Endothelial cell of umbilical vein (primary cell): ENCODE measurements around the gene CFAP161. TPM values are rescaled to one million over a fixed set of nuclear protein-coding genes. Genes with fewer than 3 reads are reported as not detected.

ENCODE experiments used
- BruUV-seq: library from RNA; stranded (reverse); fragments of 400-500 nt; replicated peaks from 2 replicates; lab custom pipeline; 2021; lab: Mats Ljungman, UMichigan
- CTCF ChIA-PET: fragments of 300-600, 350-600 bp; sonication (Branson Sonifier 250); formaldehyde crosslinking; loops from one replicate; lab custom pipeline; 2021; ENCODE audit warnings: antibody characterized with exemption, inconsistent platforms; lab: Charles Lee
- POLR2A ChIA-PET: fragments of 300-600, 350-600 bp; sonication (Branson Sonifier 250); formaldehyde crosslinking; loops from one replicate; lab custom pipeline; 2021; ENCODE audit warnings: antibody characterized with exemption, inconsistent platforms; lab: Charles Lee
- DNase-seq: peaks from one replicate; pipeline ENCODE4 v3.0.0-alpha.2; 2011; ENCODE audit warnings: low read depth, low spot score
- FAIRE-seq: peaks from 2 replicates; lab custom pipeline; 2011; peaks lifted over from hg19 to GRCh38; lab: Jason Lieb, UNC
- H2AFZ ChIP-seq: 2 replicates; pipeline ENCODE4 v1.6.0; 2012; ENCODE audit warnings: low read depth, low read length, control low read depth, inconsistent platforms
- H3K27ac ChIP-seq: 2 replicates; pipeline ENCODE4 v1.5.1; 2011; ENCODE audit warnings: low read depth, mild to moderate bottlenecking, control low read depth, low read length, moderate library complexity; ENCODE audit not compliant: insufficient read depth
- H3K27me3 ChIP-seq, 2 experiments: 2 replicates each; pipeline versions ENCODE4 v1.6.0 to v1.6.1; 2011; ENCODE audit warnings: low read length in 2 of 2, mixed read lengths in 1 of 2; ENCODE audit not compliant: control insufficient read depth in 2 of 2, insufficient read depth in 2 of 2
- H3K36me3 ChIP-seq, 2 experiments: 2 replicates in 1 of 2; 3 replicates in 1 of 2; pipeline ENCODE4 v1.5.1; 2011; ENCODE audit warnings: low read length in 2 of 2, mild to moderate bottlenecking in 1 of 2, moderate library complexity in 1 of 2; ENCODE audit not compliant: control insufficient read depth in 2 of 2, insufficient read depth in 2 of 2; ENCODE audit errors: extremely low read depth in 1 of 2
- H3K4me1 ChIP-seq: 3 replicates; pipeline ENCODE4 v1.5.1; 2011; ENCODE audit warnings: mild to moderate bottlenecking, low read length; ENCODE audit not compliant: control insufficient read depth, insufficient read depth; ENCODE audit errors: extremely low read depth
- H3K4me2 ChIP-seq: 2 replicates; pipeline ENCODE4 v1.6.1; 2011; ENCODE audit warnings: low read length, control low read depth, mixed read lengths; ENCODE audit not compliant: insufficient read depth
- H3K4me3 ChIP-seq, 3 experiments: fragments of 200-600 bp in 1 of 3; sonication (generic), shearing (Covaris generic) in 1 of 3; replicated peaks in 1 of 3; 2 replicates each; pipeline ENCODE4 v1.5.1; 2011 to 2016; ENCODE audit warnings: control low read depth in 3 of 3, low read length in 3 of 3, mild to moderate bottlenecking in 2 of 3, inconsistent platforms in 1 of 3, low read depth in 1 of 3, moderate library complexity in 1 of 3; ENCODE audit not compliant: insufficient read depth in 1 of 3
- H3K79me2 ChIP-seq: 2 replicates; pipeline ENCODE4 v1.6.0; 2012; ENCODE audit warnings: low read length, inconsistent platforms; ENCODE audit not compliant: control insufficient read depth, insufficient read depth
- H3K9ac ChIP-seq: replicated peaks from 2 replicates; pipeline ENCODE3; 2011; ENCODE audit warnings: low read length, control low read depth; ENCODE audit not compliant: insufficient read depth; ENCODE audit errors: extremely low read depth
- H3K9me1 ChIP-seq: replicated peaks from 3 replicates; pipeline ENCODE4 v1.6.0; 2011; ENCODE audit warnings: mild to moderate bottlenecking, low read length; ENCODE audit not compliant: control insufficient read depth, insufficient read depth; ENCODE audit errors: extremely low read depth
- H3K9me3 ChIP-seq: replicated peaks from 2 replicates; pipeline ENCODE4 v1.5.1; 2012; ENCODE audit warnings: low read length, inconsistent platforms; ENCODE audit not compliant: control insufficient read depth, insufficient read depth
- H4K20me1 ChIP-seq: replicated peaks from 2 replicates; pipeline ENCODE3; 2011; ENCODE audit warnings: mild to moderate bottlenecking, low read length; ENCODE audit not compliant: control insufficient read depth, insufficient read depth; ENCODE audit errors: extremely low read depth
- CTCF ChIP-seq, 2 donors: IDR thresholded peaks; 1 replicate in 1 of 2; 2 replicates in 1 of 2; pipeline ENCODE4 v1.5.1; 2011; ENCODE audit warnings: low read length in 2 of 2, mild to moderate bottlenecking in 2 of 2, moderate library complexity in 2 of 2, control low read depth in 1 of 2, inconsistent platforms in 1 of 2, low read depth in 1 of 2; ENCODE audit not compliant: insufficient read depth in 1 of 2; ENCODE audit errors: extremely low read depth in 1 of 2
- EZH2 ChIP-seq: IDR thresholded peaks from 2 replicates; pipeline ENCODE4 v1.6.1; 2012; ENCODE audit warnings: borderline replicate concordance, low read depth, mild to moderate bottlenecking, moderate library complexity, low read length, inconsistent platforms; ENCODE audit not compliant: severe bottlenecking
- FOS ChIP-seq: IDR thresholded peaks from 2 replicates; pipeline ENCODE4 v1.6.1; 2011; ENCODE audit warnings: mild to moderate bottlenecking, low read length, moderate library complexity, borderline replicate concordance; ENCODE audit not compliant: insufficient read depth
- GATA2 ChIP-seq: IDR thresholded peaks from 2 replicates; pipeline ENCODE4 v1.7.0; 2011; ENCODE audit warnings: low read depth, mild to moderate bottlenecking, moderate library complexity, mixed read lengths, low read length; ENCODE audit not compliant: insufficient read length, insufficient read depth
- JUN ChIP-seq: IDR thresholded peaks from 2 replicates; pipeline ENCODE4 v1.6.1; 2011; ENCODE audit warnings: borderline replicate concordance, low read depth; ENCODE audit not compliant: insufficient read length, insufficient read depth
- MAX ChIP-seq: IDR thresholded peaks from 2 replicates; pipeline ENCODE4 v1.6.1; 2011; ENCODE audit not compliant: insufficient read depth, insufficient read length
- MYC ChIP-seq: IDR thresholded peaks from one replicate; pipeline ENCODE4 v1.6.1; 2011; ENCODE audit warnings: mild to moderate bottlenecking, low read depth, low read length
- POLR2A ChIP-seq: IDR thresholded peaks from 2 replicates; pipeline ENCODE4 v1.6.1; 2012; ENCODE audit warnings: low read depth, mild to moderate bottlenecking, control low read depth, low read length
- POLR2AphosphoS5 ChIP-seq: IDR thresholded peaks from 2 replicates; pipeline ENCODE4 v1.6.1; 2012; ENCODE audit warnings: low read depth, mild to moderate bottlenecking, control low read depth, low read length, moderate library complexity; ENCODE audit not compliant: insufficient read depth
- dilution Hi-C: fragments of 300-500 bp; cut with MboI; formaldehyde crosslinking; loops from one replicate; pipeline ENCODE4 v1.15.0; 2019; ENCODE audit warnings: low sequenced_read_pairs; ENCODE audit not compliant: extremely low pct_ligation_motif_present
- intact Hi-C: fragments of 100-400 bp; cut with micrococcal nuclease; formaldehyde crosslinking; loops from one replicate; pipeline ENCODE4 v1.10.0; 2022
- polyA plus RNA-seq, 4 experiments: library from polyadenylated mRNA; depleted of rRNA in 3 of 4; stranded (reverse) in 3 of 4; unstranded in 1 of 4; fragments of >200 nt; gene quantifications; 2 replicates each; pipeline versions ENCODE4 v1.2.1 to v1.2.3, GENCODE V29; 2011 to 2012; ENCODE audit warnings: missing spikeins in 1 of 4
- total RNA-seq: library from RNA; stranded (reverse); gene quantifications from 2 replicates; pipeline ENCODE4 v1.2.3, GENCODE V29; 2021

Gene CFAP161
- total and polyA plus RNA-seq, 2 donors (not counting 3 experiments of a cell fraction or from before 2014, with no cell fraction given) = 0.08 TPM; not detected in 1

DNA sequence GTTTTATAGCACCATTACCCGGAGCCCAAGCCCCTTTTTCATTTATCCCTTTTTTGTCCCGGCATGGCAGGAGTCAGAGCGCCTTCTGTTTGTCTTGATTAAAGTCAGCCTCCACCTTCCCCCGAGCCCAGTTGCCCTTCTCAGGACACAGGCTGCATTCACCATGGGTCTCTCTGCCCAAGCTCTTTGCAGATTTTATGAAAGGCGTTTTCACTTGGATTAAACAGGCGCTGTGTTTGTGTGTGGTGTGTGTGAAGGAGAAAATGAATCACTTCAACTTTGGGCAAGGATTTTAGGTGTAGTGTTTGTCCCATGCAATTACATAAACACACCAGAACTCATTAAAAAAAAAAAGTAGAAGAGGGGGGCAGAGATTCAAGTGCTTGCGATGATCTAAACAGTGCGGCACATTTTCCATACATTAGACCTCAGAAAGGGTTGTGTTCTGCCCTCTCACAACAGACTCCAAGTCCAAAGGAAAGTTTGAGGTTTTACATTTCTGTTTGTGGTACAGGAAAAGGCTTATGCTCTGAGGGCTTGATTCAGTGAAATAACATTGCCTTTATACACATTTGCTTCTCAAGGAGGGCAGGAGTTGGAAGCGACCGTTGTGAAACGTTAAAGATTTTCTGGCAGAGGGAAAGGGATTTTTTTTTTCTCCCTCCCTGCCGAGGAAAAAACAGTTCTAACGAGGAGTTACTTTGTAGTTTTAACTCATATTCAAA lies 48.1 kb downstream of the CFAP161 start:
- Histone ChIP-seq H3K27ac (no peak overlapping the region), H3K4me2 (no peak overlapping the region), H2AFZ (no peak overlapping the region), H3K79me2 (no peaks in the 10 kb centered on the region), H3K4me1 (no peaks in the 10 kb centered on the region), H4K20me1 (no peaks in the 10 kb centered on the region), H3K36me3 (no peaks in the 10 kb centered on the region), H3K9ac (no peak overlapping the region), H3K27me3 (no peaks in the 10 kb centered on the region), H3K9me3 (no peaks in the 10 kb centered on the region), H3K9me1 (no peaks in the 10 kb centered on the region), H3K4me3 (no peak overlapping the region)
- CTCF ChIA-PET = interaction anchor here (1.3 kb wide), 1 partner anchor 8 kb away, joined by 3 read pairs; no protein-coding TSS in a partner anchor
- dilution Hi-C loops = no loop called here
- TF ChIP-seq MAX (no peak), GATA2 (no peak), POLR2A (no peak), JUN (no peak), POLR2AphosphoS5 (no peak), FOS (no peak), EZH2 (no peak), CTCF (IDR thresholded peaks at IDR 0.05; ENCODE audit: extremely low read depth in 1 of 2, insufficient read depth in 1 of 2, low read depth in 1 of 2, low read length in 2 of 2) (no peak), MYC (no peak)
- intact Hi-C loops = no loop called here
- FAIRE-seq (no peak), DNase-seq (no peak)
- no TSS peak for BruUV-seq
- POLR2A ChIA-PET = no interaction called here
